GM19468 (cell line): Measurements from ENCODE around the gene UBASH3A.

Source experiments
- ATAC-seq: cut with Tn5 transposase; IDR thresholded peaks from one replicate; pipeline ENCODE4 v1.9.1; 2021; ENCODE audit warnings: mild to moderate bottlenecking, moderate library complexity, moderate number of reproducible peaks; ENCODE audit not compliant: unreplicated experiment; ENCODE audit errors: extremely low read depth

The UBASH3A gene

GRCh38 chr21:42443876-42444744 is 40.4 kb downstream of the UBASH3A start:
- no peak for ATAC-seq

- ATAC-seq, result no peak
These were observed 41.0 kb downstream of the UBASH3A start for GRCh38 chr21:42444745-42445059.

GRCh38 chr21:42445311-42445710 is 41.6 kb downstream of the UBASH3A start:
- ATAC-seq, result no peak

GRCh38 chr21:42446531-42446930 is 42.8 kb downstream of the UBASH3A start:
- no peak for ATAC-seq

- no peak for ATAC-seq
These were observed 43.5 kb downstream of the UBASH3A start for GRCh38 chr21:42447182-42447581.

- ATAC-seq, result no peak
These were observed 44.0 kb downstream of the UBASH3A start for GRCh38 chr21:42447732-42448131.

- no peak for ATAC-seq
These were observed 45.0 kb downstream of the UBASH3A start for GRCh38 chr21:42448686-42449085.

- ATAC-seq, result no peak
These were observed 48.2 kb downstream of the UBASH3A start for GRCh38 chr21:42451941-42452340.

- ATAC-seq, result no peak
These were observed 48.9 kb downstream of the UBASH3A start for GRCh38 chr21:42452401-42453223.

GRCh38 chr21:42453224-42453985 is 49.7 kb downstream of the UBASH3A start:
- ATAC-seq, result no peak

- no peak for ATAC-seq
These were observed 50.4 kb downstream of the UBASH3A start for GRCh38 chr21:42453986-42454570.

GRCh38 chr21:42454786-42455185 is 51.1 kb downstream of the UBASH3A start:
- ATAC-seq, result no peak

- ATAC-seq, result no peak
These were observed 51.5 kb downstream of the UBASH3A start for GRCh38 chr21:42455196-42455595.

GRCh38 chr21:42455754-42456440 is 52.2 kb downstream of the UBASH3A start:
- ATAC-seq, result no peak

- ATAC-seq, result no peak
These were observed 52.8 kb downstream of the UBASH3A start for GRCh38 chr21:42456457-42456856.

GRCh38 chr21:42459082-42459460 is 55.4 kb downstream of the UBASH3A start:
- no peak for ATAC-seq

- ATAC-seq, result no peak
These were observed 56.0 kb downstream of the UBASH3A start for GRCh38 chr21:42459546-42460215.

GRCh38 chr21:42460391-42461184 is 56.9 kb downstream of the UBASH3A start:
- ATAC-seq, result peak; percentile 27

GRCh38 chr21:42461185-42461520 is 57.5 kb downstream of the UBASH3A start:
- no peak for ATAC-seq
